NCI-H510A treated with DMSO at 0.1 percent for 48 hours (cell line): ENCODE measurements around the gene CSNK1A1.
"Not testable (repeated sequence)": the region's sequence is repeated elsewhere in the genome, so short reads cannot be mapped to it uniquely, and the experiment has no call there.

Experiments
- DNase-seq: peaks from one replicate; lab custom pipeline; 2025; lab: John Stamatoyannopoulos, UW

The CSNK1A1 gene

GRCh38 chr5:149551227-149552037, at the start of gene CSNK1A1:
CSNK1A1 (minus strand) TSS chr5:149551439; CDS start chr5:149550964, 475 bp downstream.
- DNase-seq, result peak; percentile 97

- DNase-seq, result no peak
Observed at GRCh38 chr5:149600932-149601331, 49.7 kb upstream of the CSNK1A1 start.

- no peak for DNase-seq
Observed at GRCh38 chr5:149599375-149599774, 48.1 kb upstream of the CSNK1A1 start.

- no peak for DNase-seq
Observed at GRCh38 chr5:149598966-149599365, 47.7 kb upstream of the CSNK1A1 start.

- DNase-seq, result not testable (repeated sequence)
Observed at GRCh38 chr5:149598234-149598633, 47.0 kb upstream of the CSNK1A1 start.

GRCh38 chr5:149597618-149598017, 46.4 kb upstream of the CSNK1A1 start:
- no peak for DNase-seq

- no peak for DNase-seq
Observed at GRCh38 chr5:149596712-149597111, 45.5 kb upstream of the CSNK1A1 start.

- not testable (repeated sequence) for DNase-seq
Observed at GRCh38 chr5:149595105-149595504, 43.9 kb upstream of the CSNK1A1 start.

GRCh38 chr5:149594206-149594895, 43.1 kb upstream of the CSNK1A1 start:
- no peak for DNase-seq

- DNase-seq, result no peak
Observed at GRCh38 chr5:149593370-149593769, 42.1 kb upstream of the CSNK1A1 start.

GRCh38 chr5:149588936-149589335, 37.7 kb upstream of the CSNK1A1 start:
- DNase-seq, result no peak

GRCh38 chr5:149586708-149587318, 35.6 kb upstream of the CSNK1A1 start:
- DNase-seq, result no peak

GRCh38 chr5:149585910-149586309, 34.7 kb upstream of the CSNK1A1 start:
- no peak for DNase-seq

GRCh38 chr5:149584121-149584520, 32.9 kb upstream of the CSNK1A1 start:
- no peak for DNase-seq

- DNase-seq, result no peak
Observed at GRCh38 chr5:149583394-149583793, 32.2 kb upstream of the CSNK1A1 start.

GRCh38 chr5:149581931-149582768, 30.9 kb upstream of the CSNK1A1 start:
- peak; percentile 39 for DNase-seq

GRCh38 chr5:149581192-149581861, 30.1 kb upstream of the CSNK1A1 start, which contains the start of gene ARHGEF37:
ARHGEF37 (plus strand) TSS chr5:149581498; CDS start chr5:149597770, 16,272 bp downstream.
- DNase-seq, result peak; percentile 60

GRCh38 chr5:149580808-149581191, 29.6 kb upstream of the CSNK1A1 start:
- DNase-seq, result peak; percentile 60

GRCh38 chr5:149578896-149579295, 27.7 kb upstream of the CSNK1A1 start:
- no peak for DNase-seq

- DNase-seq, result no peak
Observed at GRCh38 chr5:149576021-149576420, 24.8 kb upstream of the CSNK1A1 start.

GRCh38 chr5:149575131-149575530, 23.9 kb upstream of the CSNK1A1 start:
- DNase-seq, result no peak
